Endothelial cell of umbilical vein (primary cell): ENCODE results near the gene SEMA5A.

Experiments
- EZH2 ChIP-seq: IDR thresholded peaks from 2 replicates; pipeline ENCODE4 v1.6.1; 2012; ENCODE audit warnings: borderline replicate concordance, low read depth, mild to moderate bottlenecking, moderate library complexity, low read length, inconsistent platforms; ENCODE audit not compliant: severe bottlenecking
- FOS ChIP-seq: IDR thresholded peaks from 2 replicates; pipeline ENCODE4 v1.6.1; 2011; ENCODE audit warnings: mild to moderate bottlenecking, low read length, moderate library complexity, borderline replicate concordance; ENCODE audit not compliant: insufficient read depth
- GATA2 ChIP-seq: IDR thresholded peaks from 2 replicates; pipeline ENCODE4 v1.7.0; 2011; ENCODE audit warnings: low read depth, mild to moderate bottlenecking, moderate library complexity, mixed read lengths, low read length; ENCODE audit not compliant: insufficient read length, insufficient read depth
- JUN ChIP-seq: IDR thresholded peaks from 2 replicates; pipeline ENCODE4 v1.6.1; 2011; ENCODE audit warnings: borderline replicate concordance, low read depth; ENCODE audit not compliant: insufficient read length, insufficient read depth
- MYC ChIP-seq: IDR thresholded peaks from one replicate; pipeline ENCODE4 v1.6.1; 2011; ENCODE audit warnings: mild to moderate bottlenecking, low read depth, low read length
- POLR2A ChIP-seq: IDR thresholded peaks from 2 replicates; pipeline ENCODE4 v1.6.1; 2012; ENCODE audit warnings: low read depth, mild to moderate bottlenecking, control low read depth, low read length
- POLR2AphosphoS5 ChIP-seq: IDR thresholded peaks from 2 replicates; pipeline ENCODE4 v1.6.1; 2012; ENCODE audit warnings: low read depth, mild to moderate bottlenecking, control low read depth, low read length, moderate library complexity; ENCODE audit not compliant: insufficient read depth
- TF ChIP-seq, protein P1 (sequence below), 2 donors: IDR thresholded peaks; 1 replicate in 1 of 2; 2 replicates in 1 of 2; pipeline ENCODE4 v1.5.1; 2011; ENCODE audit warnings: low read length in 2 of 2, mild to moderate bottlenecking in 2 of 2, moderate library complexity in 2 of 2, control low read depth in 1 of 2, inconsistent platforms in 1 of 2, low read depth in 1 of 2; ENCODE audit not compliant: insufficient read depth in 1 of 2; ENCODE audit errors: extremely low read depth in 1 of 2
- TF ChIP-seq, protein P2 (sequence below): IDR thresholded peaks from 2 replicates; pipeline ENCODE4 v1.6.1; 2011; ENCODE audit not compliant: insufficient read depth, insufficient read length

DNA sequence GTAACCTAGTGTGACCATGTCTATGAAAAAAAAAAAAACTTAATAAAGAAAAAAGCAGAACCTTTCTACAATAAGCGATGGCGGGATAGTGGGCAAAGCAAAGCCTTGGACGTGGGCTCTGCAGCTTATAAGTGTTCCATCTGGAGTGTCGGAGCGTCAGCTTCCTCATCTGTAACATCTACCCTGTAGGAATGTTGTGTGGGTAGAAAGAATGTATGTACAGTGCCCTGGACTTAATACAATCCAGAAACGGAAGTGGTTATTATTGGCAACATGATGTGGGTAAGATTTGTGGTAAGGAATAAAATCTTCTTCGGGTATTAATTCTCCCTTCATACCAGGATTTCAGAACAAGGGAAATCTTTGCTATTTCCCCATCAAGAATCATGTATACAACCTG, 66.5 kb downstream of the SEMA5A start:
- TF ChIP-seq POLR2A (no peak), MYC (no peak), GATA2 (no peak), EZH2 (no peak), JUN (no peak), FOS (no peak), POLR2AphosphoS5 (no peak)
- TF ChIP-seq, protein P1, sequence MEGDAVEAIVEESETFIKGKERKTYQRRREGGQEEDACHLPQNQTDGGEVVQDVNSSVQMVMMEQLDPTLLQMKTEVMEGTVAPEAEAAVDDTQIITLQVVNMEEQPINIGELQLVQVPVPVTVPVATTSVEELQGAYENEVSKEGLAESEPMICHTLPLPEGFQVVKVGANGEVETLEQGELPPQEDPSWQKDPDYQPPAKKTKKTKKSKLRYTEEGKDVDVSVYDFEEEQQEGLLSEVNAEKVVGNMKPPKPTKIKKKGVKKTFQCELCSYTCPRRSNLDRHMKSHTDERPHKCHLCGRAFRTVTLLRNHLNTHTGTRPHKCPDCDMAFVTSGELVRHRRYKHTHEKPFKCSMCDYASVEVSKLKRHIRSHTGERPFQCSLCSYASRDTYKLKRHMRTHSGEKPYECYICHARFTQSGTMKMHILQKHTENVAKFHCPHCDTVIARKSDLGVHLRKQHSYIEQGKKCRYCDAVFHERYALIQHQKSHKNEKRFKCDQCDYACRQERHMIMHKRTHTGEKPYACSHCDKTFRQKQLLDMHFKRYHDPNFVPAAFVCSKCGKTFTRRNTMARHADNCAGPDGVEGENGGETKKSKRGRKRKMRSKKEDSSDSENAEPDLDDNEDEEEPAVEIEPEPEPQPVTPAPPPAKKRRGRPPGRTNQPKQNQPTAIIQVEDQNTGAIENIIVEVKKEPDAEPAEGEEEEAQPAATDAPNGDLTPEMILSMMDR (IDR thresholded peaks at IDR 0.05; ENCODE audit: extremely low read depth in 1 of 2, insufficient read depth in 1 of 2, low read depth in 1 of 2, low read length in 2 of 2), result no peak
- TF ChIP-seq, protein P2, sequence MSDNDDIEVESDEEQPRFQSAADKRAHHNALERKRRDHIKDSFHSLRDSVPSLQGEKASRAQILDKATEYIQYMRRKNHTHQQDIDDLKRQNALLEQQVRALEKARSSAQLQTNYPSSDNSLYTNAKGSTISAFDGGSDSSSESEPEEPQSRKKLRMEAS, result no peak
